Omental fat pad (tissue), 4 donors: ENCODE data around the gene MOB3B. TPM values are rescaled to one million over a fixed set of nuclear protein-coding genes. Genes with fewer than 3 reads are reported as not detected.
"Not testable (repeated sequence)": the region's sequence is repeated elsewhere in the genome, so short reads cannot be mapped to it uniquely, and the experiment has no call there.

ENCODE experiments used
- ATAC-seq: fragments of 150-250 bp; one replicate; pipeline ENCODE4 v1.9.1; 2016; ENCODE audit warnings: mild to moderate bottlenecking, moderate library complexity; ENCODE audit not compliant: low FRiP score
- DNase-seq: peaks from one replicate; pipeline ENCODE4 v3.0.0-alpha.2; 2019; ENCODE audit warnings: low spot score
- CTCF ChIP-seq, 3 donors: fragments of 450-650 bp; IDR thresholded peaks; one replicate each; pipeline ENCODE4 v1.5.1; 2016 to 2017; ENCODE audit warnings: antibody characterized with exemption in 3 of 3, mild to moderate bottlenecking in 3 of 3, moderate library complexity in 2 of 3
- total RNA-seq, 4 donors: library from RNA; depleted of rRNA; stranded (reverse); fragments of >200 nt; gene quantifications; one replicate each; pipeline ENCODE4 v1.1.0, GENCODE V29; 2016

MOB3B gene
- total RNA-seq, 4 donors from 2014 or later = 7.9 to 11.5 (median 9.4) TPM

GRCh38 chr9:27467486-27467885, 62.1 kb downstream of the MOB3B start:
- ATAC-seq = no peak
- TF ChIP-seq CTCF (IDR thresholded peaks at IDR 0.05) = no peak
- no peak for DNase-seq

DNA sequence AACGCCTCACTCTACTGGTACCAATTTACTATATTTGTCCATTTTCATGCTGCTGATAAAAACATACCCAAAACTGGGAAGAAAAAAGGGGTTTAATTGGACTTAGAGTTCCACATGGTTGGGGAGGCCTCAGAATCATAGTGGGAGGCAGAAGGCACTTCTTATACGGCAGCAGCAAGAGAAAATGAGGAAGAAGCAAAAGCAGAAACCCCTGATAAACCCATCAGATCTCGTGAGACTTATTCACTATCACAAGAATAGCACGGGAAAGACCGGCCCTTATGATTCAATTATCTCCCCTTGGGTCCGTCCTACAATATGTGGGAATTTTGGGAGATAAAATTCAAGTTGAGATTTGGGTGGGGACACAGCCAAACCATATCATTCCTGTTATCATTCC, 63.1 kb downstream of the MOB3B start:
- not testable (repeated sequence) for ATAC-seq, DNase-seq

DNA sequence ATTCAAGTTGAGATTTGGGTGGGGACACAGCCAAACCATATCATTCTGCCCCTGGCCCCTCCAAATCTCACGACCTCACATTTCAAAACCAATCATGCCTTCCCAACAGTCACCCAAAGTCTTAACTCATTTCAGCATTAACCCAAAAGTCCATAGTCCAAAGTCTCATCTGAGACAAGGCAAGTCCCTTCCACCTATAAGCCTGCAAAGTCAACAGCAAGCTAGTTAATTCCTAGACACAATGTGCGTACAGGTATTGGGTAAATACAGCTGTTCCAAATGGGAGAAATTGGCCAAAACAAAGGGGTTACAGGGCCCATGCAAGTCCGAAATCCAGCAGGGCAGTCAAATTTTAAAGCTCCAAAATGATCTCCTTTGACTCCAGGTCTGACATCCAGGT, 64.7 kb downstream of the MOB3B start:
- not testable (repeated sequence) for ATAC-seq

GRCh38 chr9:27462846-27463245, 66.8 kb downstream of the MOB3B start:
- TF ChIP-seq CTCF (IDR thresholded peaks at IDR 0.05) = no peak

More for the DNA sequence above, 64.7 kb downstream of the MOB3B start:
- DNase-seq = not testable (repeated sequence)

GRCh38 chr9:27462434-27462833, 67.2 kb downstream of the MOB3B start:
- ATAC-seq (no peak), DNase-seq (no peak)
- TF ChIP-seq CTCF (IDR thresholded peaks at IDR 0.05) = no peak

More at GRCh38 chr9:27462846-27463245, 66.8 kb downstream of the MOB3B start:
- DNase-seq = no peak
- ATAC-seq = no peak

- TF ChIP-seq CTCF (IDR thresholded peaks at IDR 0.05) = no peak
- ATAC-seq (peak; percentile 68), DNase-seq (no peak)
Observed at GRCh38 chr9:27460226-27461023, 69.2 kb downstream of the MOB3B start.

DNA sequence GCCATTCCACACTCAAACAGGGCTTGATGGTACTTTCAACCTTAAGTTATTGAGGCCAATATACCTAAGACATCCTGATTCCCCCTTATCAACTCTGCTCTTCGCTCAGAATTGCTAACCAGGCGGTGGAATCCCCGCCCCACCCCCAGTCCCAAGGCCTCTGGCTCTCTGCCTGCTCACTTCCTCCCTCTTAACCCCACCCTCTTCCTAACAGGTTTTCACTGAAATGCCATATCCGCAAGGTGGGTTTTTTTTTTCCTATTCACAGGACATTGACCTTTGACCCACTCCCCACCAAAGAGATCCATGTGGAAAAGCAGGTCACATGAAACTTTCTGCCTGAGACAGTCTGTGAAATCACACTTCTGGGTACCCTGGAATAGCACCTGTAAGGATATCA, 72.2 kb downstream of the MOB3B start:
- DNase-seq = no peak
- TF ChIP-seq CTCF (IDR thresholded peaks at IDR 0.05) = no peak
- no peak for ATAC-seq

GRCh38 chr9:27453860-27454553, 75.6 kb downstream of the MOB3B start:
- ATAC-seq (no peak), DNase-seq (no peak)
- no peak for TF ChIP-seq CTCF (IDR thresholded peaks at IDR 0.05)
